Calu3 (cell line): Measurements from ENCODE around the gene RNF213. TPM values are rescaled to one million over a fixed set of nuclear protein-coding genes. Genes with fewer than 3 reads are reported as not detected.

ENCODE experiments used
- BruUV-seq: library from RNA; stranded (reverse); fragments of 400-500 nt; replicated peaks from 2 replicates; lab custom pipeline; 2021; lab: Mats Ljungman, UMichigan
- CTCF ChIA-PET: fragments of 300-600 bp; sonication (Branson Sonifier 250); formaldehyde crosslinking; loops from one replicate; lab custom pipeline; 2022; ENCODE audit warnings: antibody characterized with exemption; lab: Charles Lee
- DNase-seq: peaks from one replicate; pipeline ENCODE4 v3.0.0; 2022
- H3K27ac Mint-ChIP-seq: one replicate; pipeline ENCODE4 v1.8.0; 2022; ENCODE audit warnings: mixed read lengths; ENCODE audit not compliant: unreplicated experiment
- H3K27me3 Mint-ChIP-seq: one replicate; pipeline ENCODE4 v1.8.0; 2022; ENCODE audit warnings: mixed read lengths; ENCODE audit not compliant: unreplicated experiment
- H3K36me3 Mint-ChIP-seq: one replicate; pipeline ENCODE4 v1.8.0; 2022; ENCODE audit warnings: mild to moderate bottlenecking, moderate library complexity, mixed read lengths; ENCODE audit not compliant: insufficient read depth, unreplicated experiment
- H3K4me1 Mint-ChIP-seq: one replicate; pipeline ENCODE4 v1.8.0; 2022; ENCODE audit warnings: mild to moderate bottlenecking, low read depth, mixed read lengths; ENCODE audit not compliant: unreplicated experiment
- H3K4me3 Mint-ChIP-seq: one replicate; pipeline ENCODE4 v1.8.0; 2022; ENCODE audit warnings: mild to moderate bottlenecking, low read depth, moderate library complexity, mixed read lengths; ENCODE audit not compliant: unreplicated experiment
- H3K9me3 Mint-ChIP-seq: one replicate; pipeline ENCODE4 v1.8.0; 2022; ENCODE audit warnings: low read depth, mixed read lengths; ENCODE audit not compliant: unreplicated experiment
- intact Hi-C: fragments of 100-400 bp; cut with micrococcal nuclease; formaldehyde crosslinking; loops from one replicate; pipeline ENCODE4 v1.10.0; 2022; ENCODE audit not compliant: unreplicated experiment
- total RNA-seq: library from RNA; stranded (reverse); gene quantifications from 2 replicates; pipeline ENCODE4 v1.2.3, GENCODE V29; 2022
- TF ChIP-seq, protein P1 (sequence below): fragments of 200-600 bp; IDR thresholded peaks from one replicate; pipeline ENCODE4 v1.8.0; 2022; ENCODE audit warnings: antibody characterized with exemption; ENCODE audit not compliant: unreplicated experiment

The RNF213 gene
- total RNA-seq, 1 experiment from 2014 or later = 221 TPM

DNA sequence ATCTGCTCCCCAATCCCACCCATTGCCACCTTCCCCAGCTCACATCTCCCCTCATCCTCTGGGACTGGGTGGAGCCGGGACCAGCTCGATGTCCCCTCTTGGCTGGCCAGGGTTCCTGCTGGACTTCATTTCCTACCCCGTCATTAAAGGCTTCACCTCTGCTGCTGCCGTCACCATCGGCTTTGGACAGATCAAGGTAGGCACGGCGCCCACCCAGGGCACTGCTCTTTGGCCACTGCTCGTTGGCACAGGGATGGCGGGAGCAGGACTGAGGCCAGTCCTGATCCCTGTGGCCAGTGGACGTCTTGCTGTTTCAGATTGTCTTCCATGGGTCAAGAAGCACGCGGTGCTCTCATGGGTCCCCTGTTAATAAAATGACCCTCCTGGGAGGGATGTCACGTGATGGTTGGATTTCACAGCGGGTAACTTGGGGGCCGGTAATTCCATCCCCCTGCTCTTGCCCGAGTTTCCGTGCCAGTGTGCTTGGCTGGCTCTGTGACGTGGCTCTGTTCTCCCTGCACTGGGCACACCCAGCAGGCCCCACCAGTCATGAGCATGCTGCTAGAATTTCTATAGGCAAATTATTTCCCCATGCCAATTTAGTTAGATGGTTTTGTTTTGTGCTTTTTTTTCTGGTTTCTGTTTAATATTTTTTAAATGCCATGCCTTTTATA is 37.4 kb upstream of the RNF213 start:
- no TSS peak for BruUV-seq

DNA sequence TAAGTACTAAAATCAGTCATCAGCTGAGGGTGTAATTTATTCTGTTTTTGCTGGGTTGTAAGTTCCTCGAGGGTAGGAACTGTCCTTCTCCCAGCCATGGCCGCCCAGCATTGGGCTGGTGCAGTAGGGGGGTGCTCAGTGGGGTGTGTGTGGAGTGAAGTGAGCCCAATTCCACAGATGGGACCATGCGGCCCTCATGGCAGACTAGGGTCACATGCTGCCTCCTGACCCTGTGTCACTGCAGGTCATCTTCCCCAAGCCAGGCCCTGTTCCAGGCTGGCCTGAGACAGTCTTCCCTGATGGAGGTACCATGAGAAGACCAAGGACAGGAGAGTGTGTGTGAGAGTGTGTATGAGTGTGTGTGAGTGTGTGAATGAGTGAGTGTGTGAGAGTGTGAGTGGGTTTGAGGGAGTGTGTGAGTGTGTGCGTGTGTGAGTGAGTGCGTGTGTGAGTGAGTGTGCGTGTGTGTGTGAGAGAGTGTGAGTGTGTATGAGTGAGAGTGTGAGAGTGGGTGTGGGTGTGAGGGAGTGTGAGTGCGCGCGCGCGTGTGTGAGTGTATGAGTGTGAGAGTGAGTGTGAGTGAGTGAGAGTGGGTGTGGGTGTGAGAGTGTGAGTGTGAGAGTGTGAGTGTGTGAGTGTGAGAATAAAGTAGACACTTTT is 36.7 kb upstream of the RNF213 start:
- TF ChIP-seq, protein P1, sequence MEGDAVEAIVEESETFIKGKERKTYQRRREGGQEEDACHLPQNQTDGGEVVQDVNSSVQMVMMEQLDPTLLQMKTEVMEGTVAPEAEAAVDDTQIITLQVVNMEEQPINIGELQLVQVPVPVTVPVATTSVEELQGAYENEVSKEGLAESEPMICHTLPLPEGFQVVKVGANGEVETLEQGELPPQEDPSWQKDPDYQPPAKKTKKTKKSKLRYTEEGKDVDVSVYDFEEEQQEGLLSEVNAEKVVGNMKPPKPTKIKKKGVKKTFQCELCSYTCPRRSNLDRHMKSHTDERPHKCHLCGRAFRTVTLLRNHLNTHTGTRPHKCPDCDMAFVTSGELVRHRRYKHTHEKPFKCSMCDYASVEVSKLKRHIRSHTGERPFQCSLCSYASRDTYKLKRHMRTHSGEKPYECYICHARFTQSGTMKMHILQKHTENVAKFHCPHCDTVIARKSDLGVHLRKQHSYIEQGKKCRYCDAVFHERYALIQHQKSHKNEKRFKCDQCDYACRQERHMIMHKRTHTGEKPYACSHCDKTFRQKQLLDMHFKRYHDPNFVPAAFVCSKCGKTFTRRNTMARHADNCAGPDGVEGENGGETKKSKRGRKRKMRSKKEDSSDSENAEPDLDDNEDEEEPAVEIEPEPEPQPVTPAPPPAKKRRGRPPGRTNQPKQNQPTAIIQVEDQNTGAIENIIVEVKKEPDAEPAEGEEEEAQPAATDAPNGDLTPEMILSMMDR = no peak
- peaks cover 14% of the 10 kb centered on the region for H3K27me3 Mint-ChIP-seq
- H3K27ac Mint-ChIP-seq = no peak overlapping the region
- CTCF ChIA-PET = no interaction called here
- DNase-seq = no peak
- H3K9me3 Mint-ChIP-seq = no peaks in the 10 kb centered on the region
- intact Hi-C loops = no loop called here
- H3K4me1 Mint-ChIP-seq = peaks cover 14% of the 10 kb centered on the region
- H3K36me3 Mint-ChIP-seq = peaks cover 11% of the 10 kb centered on the region
- BruUV-seq = no TSS peak
- H3K4me3 Mint-ChIP-seq = no peak overlapping the region

More for the DNA sequence above, 37.4 kb upstream of the RNF213 start:
- no peak for DNase-seq
- TF ChIP-seq, protein P1 = no peak
- H3K4me1 Mint-ChIP-seq = peaks cover 19% of the 10 kb centered on the region
- peaks cover 17% of the 10 kb centered on the region for H3K36me3 Mint-ChIP-seq
- CTCF ChIA-PET = no interaction called here
- H3K4me3 Mint-ChIP-seq = no peak overlapping the region
- H3K27me3 Mint-ChIP-seq = peaks cover 14% of the 10 kb centered on the region
- no peak overlapping the region for H3K27ac Mint-ChIP-seq
- intact Hi-C loops = no loop called here
- no peaks in the 10 kb centered on the region for H3K9me3 Mint-ChIP-seq

DNA sequence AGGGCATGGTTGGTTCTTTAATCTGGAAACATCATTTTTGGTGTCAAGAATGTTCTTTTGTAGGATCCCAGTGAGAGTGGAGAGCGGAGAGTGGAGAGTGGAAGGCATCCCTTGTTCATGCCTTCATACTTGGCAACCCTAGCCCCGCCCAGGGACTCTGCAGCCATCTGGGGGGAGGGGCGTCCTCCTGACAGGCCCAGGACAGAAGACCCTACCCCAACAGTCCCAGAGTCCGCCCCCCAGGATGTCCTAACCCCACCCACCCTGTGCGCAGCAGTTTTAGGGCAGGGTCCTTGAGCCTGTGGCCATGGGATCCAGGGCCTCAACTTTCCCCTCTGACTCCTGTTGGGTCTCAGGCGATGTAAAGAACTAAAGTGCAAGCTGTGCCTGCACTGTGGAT is 36.0 kb upstream of the RNF213 start:
- Mint-ChIP-seq H3K27ac (no peak overlapping the region), H3K4me3 (no peak overlapping the region), H3K27me3 (peaks cover 14% of the 10 kb centered on the region), H3K9me3 (no peaks in the 10 kb centered on the region), H3K4me1 (peaks cover 7% of the 10 kb centered on the region), H3K36me3 (peaks cover 5% of the 10 kb centered on the region)
- no peak for DNase-seq
- no TSS peak for BruUV-seq
- TF ChIP-seq, protein P1 = no peak
- intact Hi-C loops = no loop called here
- CTCF ChIA-PET = interaction anchor here (0.7 kb wide), 1 partner anchor 239 kb away, joined by 4 read pairs; no protein-coding TSS in a partner anchor

DNA sequence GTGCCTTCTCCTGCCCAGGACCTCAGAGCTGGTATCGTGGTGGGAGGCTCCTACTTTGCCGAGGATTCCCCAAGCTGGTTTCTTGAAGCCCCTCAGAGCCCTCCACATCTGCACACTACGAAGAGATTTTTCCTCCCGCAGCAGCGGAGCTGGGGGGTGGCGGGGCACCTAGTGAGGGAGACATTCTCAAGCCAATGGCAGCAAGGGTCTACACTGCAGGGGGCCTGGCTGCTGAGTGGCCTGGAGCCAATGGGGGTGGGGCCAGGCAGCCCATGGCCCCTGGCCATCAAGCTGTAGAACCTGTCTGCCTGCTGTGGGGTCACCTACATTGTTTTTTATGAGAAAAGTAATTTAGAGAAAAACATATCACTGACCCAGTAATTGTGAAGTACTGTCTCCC is 35.4 kb upstream of the RNF213 start:
- DNase-seq = no peak
- no peak overlapping the region for H3K4me3 Mint-ChIP-seq
- CTCF ChIA-PET = interaction anchor here (0.7 kb wide), 1 partner anchor 238 kb away, joined by 4 read pairs; no protein-coding TSS in a partner anchor
- no peaks in the 10 kb centered on the region for H3K36me3 Mint-ChIP-seq
- no peaks in the 10 kb centered on the region for H3K9me3 Mint-ChIP-seq
- BruUV-seq = no TSS peak
- H3K4me1 Mint-ChIP-seq = peaks cover 6% of the 10 kb centered on the region
- H3K27ac Mint-ChIP-seq = no peak overlapping the region
- TF ChIP-seq, protein P1 = no peak
- peaks cover 14% of the 10 kb centered on the region for H3K27me3 Mint-ChIP-seq
- intact Hi-C loops = no loop called here
